ENCODE measurements around the gene DEDD2.

The DEDD2 gene

DNA sequence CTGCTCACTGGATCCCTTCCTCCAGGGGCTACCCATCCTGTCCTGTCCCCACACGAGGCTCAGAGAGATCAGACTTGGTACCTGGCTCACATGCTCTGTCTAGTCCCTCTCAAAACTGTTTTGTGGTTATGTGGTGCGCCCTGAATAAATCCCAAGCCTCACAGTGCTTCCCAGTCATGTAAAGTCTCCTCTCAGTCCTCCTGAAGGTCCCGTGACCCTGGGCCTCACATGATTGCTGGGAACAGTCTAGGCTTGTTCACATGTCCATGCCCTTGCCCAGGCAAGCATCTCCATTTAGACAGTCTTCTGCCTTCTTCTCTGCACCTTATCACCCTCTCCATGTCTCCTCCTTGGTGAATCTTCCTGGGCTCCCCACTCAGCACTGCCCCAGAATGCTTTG lies 49.3 kb downstream of the DEDD2 start:
- DNase-seq: no peak

- DNase-seq: no peak
Measured at GRCh38 chr19:42166316-42166715, 51.2 kb downstream of the DEDD2 start.

GRCh38 chr19:42165146-42165545 lies 52.3 kb downstream of the DEDD2 start:
- no peak for DNase-seq

DNA sequence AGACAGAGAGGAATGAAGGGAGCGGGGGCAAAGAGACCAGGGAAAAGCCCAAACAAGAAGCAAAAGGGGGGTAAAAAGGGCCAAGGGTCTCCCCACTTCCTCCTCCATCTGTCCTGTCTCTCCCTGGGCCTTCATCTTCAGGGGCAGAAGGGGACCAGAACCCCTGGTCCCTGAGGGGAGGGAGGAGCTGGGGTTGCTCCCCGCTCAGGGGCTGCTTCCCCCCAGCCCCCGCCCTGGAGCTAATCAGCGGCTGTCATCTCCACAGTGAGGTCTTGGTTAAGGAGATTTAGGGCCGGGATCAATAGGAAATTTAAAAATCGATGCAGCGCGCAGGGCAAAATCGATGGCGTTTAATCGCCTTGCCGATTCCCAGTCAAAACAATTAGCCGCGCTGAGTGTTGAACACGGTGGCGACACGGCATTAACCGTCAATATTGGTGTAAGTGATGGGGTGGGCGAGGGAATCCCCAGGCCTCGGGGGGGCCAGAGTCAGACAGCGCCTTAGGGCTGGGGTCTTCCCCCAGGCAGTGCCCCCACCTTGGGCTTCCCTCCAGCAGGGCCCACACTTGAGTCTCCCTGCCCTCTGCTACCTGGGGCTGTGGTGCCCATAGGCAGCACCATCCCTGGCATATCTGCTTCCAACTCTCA lies 55.7 kb downstream of the DEDD2 start:
- DNase-seq: no peak

GRCh38 chr19:42159942-42160341 lies 57.5 kb downstream of the DEDD2 start:
- no peak for DNase-seq

- no peak for DNase-seq
Measured at GRCh38 chr19:42158926-42159325, 58.6 kb downstream of the DEDD2 start.

DNA sequence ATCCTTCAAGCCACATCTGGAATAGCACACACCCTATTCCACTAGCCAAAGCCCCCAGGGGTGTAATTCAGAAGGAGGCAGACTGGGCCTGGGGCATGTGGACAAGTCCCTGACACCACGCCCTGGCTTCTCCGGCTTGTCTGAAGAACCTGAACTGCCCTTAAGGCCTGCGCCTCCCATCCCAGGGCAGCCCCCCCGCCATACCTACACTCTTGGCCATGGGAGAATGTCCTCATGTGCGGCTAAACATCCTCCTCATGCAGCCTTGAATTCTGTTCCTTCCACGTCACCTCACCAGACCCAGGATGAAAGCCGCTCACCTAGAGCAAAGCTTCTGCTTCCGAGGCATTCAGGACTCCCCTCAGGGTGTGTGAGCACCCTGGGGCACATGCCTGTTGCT lies 60.9 kb downstream of the DEDD2 start:
- no peak for DNase-seq

- no peak for DNase-seq
Measured at GRCh38 chr19:42155796-42156195, 61.7 kb downstream of the DEDD2 start.

DNA sequence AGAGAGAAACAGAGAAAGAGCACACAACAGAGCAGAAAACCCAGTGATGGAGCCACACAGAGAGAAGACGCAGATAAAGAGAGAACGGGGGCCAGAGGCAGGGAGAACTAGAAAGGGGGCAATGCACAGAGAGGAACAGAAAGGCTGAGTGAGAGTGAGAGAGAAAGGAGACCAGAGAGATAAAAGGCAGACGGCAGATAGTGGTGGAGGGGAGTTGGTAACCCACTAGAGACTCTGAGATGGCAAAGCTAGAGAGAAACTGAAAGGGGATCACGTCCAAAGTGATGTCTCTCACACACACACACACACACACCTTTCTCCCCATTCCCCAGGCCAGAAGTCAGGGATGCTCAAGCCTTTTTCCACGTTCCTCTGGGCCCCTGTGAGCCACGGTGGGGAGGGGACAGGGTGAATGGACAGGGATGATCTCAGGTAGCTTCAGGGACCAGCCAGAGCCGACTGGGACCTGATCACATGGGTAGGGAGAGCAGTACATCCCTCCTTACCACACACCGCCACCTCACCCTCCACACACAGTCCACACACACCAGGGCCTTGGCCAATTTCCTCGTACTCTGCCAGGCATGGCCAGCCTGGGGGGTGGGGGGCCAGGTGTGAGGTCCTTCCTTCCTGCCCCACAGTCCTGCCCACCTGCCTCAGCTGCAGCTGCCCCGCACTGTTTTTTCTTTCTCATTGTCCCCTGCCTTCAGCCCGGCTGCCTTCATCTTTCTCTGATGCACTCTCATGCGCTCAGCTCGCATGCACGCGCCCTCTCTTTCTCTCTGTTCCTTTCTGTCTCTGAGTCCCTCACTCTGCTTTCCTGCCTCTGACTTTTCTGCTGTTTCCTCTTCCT lies 62.8 kb downstream of the DEDD2 start:
- DNase-seq: no peak

- DNase-seq: peak; percentile 6
Measured at GRCh38 chr19:42153672-42154433, 63.6 kb downstream of the DEDD2 start.

DNA sequence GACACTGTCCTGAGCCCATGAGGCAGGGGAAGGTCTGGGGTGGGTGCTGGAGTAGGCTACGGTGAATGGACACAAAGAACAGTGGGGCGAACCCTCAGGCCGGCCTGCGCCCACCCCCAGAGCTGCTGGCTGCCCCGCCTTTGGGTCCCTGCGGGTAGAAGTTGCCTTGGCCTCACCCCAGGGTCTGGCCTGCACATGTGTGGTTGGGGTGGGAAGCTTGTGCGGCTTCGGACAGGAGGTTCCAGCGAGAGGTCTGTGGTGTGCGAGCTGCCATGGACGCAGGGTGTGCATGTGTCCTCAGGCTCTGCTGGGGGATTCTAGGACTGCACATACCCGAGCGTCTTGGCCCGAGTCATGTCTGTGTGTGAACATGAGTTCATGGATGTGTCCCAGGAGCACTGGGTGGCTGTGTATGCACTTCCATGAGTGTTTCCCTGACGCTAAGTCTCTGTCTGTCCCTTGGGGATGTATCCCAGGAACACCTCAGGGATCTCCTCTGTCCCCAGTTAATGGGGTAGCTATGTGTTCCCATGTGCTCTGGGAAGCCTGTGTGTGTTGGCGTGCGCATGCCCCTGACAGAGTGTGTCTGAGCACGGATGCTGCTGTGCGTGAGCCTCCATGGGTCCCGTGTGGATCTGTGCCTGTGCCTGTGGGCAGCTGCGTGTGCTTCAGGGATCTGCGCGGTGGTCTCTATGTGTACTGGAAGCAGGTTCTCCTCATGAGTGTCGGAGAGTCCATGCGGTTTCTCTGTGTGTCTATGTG lies 64.4 kb downstream of the DEDD2 start:
- DNase-seq: no peak

DNA sequence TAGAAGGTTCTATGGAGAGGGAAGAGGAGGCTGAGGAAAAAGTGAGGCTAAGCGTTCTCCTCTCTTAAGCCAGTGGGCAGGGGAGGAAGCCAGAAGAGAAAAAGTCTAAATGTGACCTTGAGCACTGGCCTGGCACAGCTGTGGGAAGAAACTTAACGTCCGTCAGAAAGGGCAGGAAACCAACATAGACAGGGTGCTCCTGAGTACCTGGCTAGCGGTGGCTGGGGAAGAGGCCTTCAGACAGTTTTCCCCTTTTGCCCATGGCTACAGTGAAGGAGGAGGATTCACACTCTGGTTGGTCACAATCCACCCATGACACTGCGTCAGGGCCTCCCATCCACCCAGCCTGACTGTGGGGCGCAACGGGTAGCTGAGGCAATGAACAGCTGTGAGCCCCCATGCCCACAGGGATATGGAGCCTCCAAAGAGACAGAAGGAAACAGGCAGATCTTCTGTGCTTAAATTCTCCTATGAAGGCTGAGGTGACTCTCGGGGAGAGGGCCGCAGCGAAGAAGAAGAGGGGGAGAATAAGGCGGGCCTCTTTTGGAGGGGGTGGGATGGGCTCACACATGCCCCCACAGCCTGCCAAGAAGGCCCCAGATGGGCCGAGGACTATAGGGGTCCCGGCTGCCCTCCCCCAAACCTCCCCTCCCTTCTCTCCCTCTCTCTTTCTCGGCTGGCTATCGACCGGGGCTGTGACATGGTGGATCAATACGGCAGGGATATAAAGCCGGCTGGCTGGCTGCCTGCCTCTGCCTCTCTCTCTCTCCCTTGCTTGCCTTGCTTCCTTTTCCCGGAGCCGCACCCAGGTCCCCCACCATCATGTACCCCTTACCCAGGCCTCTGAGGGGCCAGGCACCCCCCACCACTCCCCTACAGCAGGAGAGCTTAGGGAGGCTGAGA lies 65.4 kb downstream of the DEDD2 start:
- no peak for DNase-seq

DNA sequence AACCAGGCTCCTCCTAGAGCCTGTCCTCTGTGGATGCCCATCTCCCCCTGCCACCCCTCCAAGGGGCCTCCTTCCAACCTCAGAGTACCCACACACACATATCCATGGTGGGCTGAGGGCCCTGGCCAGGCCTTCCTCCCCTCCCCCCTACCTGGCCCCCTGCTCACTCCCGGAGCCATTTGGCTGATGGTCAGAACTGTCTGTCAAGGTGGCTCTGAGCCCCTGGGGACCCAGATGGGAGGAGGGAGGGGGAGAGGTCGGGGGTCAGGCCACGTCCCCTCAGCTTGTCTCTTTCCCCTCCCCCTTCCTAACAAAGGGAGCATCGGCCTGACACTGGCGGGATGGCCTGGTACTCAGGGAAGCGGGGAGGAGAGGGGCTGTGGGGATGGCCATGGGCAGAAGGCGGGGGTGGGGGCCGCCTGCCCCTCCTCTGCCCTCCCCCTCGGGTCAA lies 66.5 kb downstream of the DEDD2 start:
- DNase-seq: no peak

GRCh38 chr19:42150364-42150763 lies 67.1 kb downstream of the DEDD2 start:
- DNase-seq: peak; percentile 4

DNA sequence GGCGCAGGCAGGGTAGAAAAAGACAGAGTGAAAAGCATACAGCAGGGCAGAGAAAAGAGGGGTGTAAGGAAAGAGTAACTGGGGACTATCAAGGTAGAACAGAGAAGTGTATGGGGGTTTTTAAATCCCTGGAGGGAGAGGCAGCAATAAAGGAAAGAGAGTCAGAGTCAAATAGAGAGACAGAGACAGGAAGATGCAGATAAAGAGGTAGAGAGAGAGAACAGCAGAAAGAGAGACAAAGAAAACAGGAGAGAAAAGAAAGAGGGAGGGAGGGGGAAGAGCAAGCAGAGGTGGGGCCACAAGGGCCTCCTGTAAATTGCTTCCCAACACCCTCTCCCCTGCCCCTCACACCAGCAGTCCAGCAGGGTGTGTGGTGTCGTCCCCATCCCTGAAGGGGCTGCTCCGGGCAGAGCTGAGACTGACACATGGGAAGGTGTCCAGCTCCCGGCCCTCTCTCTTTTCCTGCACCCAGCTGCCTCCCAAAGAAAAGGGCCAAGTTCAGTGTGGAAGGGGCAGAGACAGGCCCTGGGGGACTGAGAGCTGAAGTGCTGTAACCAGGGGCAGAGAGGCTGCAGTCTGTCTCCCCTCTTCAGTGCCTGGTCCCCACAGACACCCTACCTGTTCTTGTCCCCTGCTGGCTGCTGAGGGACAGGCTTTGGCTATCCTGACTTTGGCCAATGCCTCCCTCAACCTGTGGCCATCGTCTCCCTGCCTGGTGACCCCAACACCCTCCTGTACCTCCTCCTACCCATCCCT lies 67.9 kb downstream of the DEDD2 start:
- no peak for DNase-seq

All from DMS79 (cell line).